NCI-H2081 treated with DMSO at 0.1 percent for 48 hours (cell line): ENCODE results near the gene PLEKHM3.
"Not testable (repeated sequence)": the region's sequence is repeated elsewhere in the genome, so short reads cannot be mapped to it uniquely, and the experiment has no call there.

Source experiments
- DNase-seq: peaks from one replicate; lab custom pipeline; 2025; lab: John Stamatoyannopoulos, UW

PLEKHM3 gene

DNA sequence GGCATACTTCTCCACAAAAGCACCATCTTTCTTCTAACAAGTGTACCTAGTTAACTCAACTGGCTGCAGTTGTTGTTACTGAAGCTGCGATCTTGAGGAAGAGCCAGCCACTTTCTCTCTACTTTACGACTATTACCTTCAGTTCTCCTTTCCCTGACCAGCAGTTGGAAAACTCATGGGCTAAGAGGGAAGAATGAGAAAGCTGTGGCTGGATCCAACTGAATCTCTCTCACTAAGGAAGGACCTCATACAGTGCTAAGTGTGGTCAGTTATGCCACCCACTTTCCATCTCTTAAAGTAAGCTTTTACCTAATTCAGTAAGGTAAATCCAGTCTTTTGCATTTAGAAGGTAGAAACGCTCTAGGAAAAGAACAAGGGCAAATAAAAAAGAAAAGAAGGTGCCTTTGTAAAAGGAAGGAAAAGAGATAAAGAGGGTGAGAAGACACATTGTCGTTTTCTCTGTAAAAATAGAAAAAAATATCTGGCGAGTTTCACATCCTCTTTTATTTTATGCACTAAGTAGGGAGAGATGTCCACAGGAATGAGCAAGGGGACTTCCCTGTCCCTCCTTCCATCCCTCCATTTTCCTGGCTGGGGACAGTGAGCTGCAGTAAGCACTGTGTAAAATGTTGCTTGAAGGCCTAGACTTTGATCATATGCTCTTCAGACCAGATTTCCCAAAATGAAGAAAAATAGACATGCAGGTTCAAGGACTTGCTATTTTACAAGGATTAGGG lies 73.4 kb downstream of the PLEKHM3 start:
- no peak for DNase-seq

- no peak for DNase-seq
Observed at GRCh38 chr2:207950761-207951114, 74.6 kb downstream of the PLEKHM3 start.

- DNase-seq: no peak
Observed at GRCh38 chr2:207950063-207950760, 75.1 kb downstream of the PLEKHM3 start.

DNA sequence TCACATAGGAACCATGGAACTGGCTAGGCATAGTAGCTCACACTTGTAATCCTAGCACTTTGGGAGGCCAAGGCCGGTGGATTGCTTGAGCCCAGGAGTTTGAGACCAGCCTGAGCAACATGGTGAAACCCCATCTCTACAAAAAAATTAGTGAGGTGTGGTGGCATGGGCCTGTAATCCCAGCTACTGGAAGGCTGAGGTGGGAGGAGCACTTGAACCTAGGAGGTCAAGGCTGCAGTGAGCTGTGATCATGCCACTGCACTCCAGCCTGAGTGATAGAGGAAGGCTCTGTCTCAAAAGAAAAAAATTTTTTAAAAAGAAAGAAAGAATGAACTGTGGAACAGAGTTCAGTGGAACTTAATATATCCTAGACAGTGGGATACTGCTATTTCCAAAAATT lies 76.1 kb downstream of the PLEKHM3 start:
- not testable (repeated sequence) for DNase-seq

DNA sequence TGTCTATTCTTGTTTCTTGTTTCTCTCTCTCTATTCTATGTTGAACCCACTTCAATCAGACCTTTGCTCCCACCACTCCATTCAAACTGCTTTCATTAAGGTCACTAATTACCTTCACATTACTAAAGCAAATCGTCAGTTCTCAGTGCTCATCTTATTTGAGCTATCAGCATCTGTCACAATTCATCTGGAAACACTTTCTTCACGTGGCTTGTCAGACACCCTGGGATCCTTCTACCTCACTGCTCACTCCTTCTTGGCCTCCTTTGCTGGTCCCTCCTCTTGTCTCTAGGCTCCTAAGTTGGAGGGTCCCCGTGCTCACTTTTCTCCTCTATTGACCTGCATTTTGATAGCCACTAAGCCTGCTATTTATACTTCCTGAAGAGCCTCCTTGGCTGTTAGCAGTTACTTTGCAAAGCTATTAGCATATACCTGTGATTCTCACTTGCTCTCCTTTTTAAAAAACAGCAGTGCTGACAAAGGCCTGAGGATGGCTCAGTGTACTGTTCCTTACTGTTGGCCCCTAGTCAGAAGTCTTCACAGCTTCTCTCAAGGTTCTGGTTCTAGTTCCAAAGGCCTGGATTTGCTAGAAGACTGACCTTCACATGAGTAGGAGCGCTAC lies 80.2 kb downstream of the PLEKHM3 start:
- no peak for DNase-seq

DNA sequence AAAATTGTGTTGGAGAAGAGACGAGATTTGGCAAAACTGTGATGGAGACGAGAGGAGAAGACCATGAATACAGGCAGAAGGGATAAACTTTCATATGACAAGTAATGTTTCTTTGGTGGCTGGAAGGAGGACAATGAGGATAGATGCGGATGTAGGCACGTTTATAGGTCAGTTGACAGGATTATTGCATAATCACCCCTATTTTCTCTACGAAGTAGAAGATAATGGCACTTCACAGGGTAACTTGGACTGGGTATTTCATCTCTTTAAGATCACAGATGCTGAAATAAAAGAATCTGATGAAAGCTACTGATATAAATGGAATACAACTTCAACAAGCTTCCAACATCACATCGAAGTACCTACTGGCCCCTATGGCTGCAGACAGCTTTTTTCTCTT lies 81.0 kb downstream of the PLEKHM3 start:
- DNase-seq: no peak

- DNase-seq: no peak
Observed at GRCh38 chr2:207939342-207940108, 85.8 kb downstream of the PLEKHM3 start.

DNA sequence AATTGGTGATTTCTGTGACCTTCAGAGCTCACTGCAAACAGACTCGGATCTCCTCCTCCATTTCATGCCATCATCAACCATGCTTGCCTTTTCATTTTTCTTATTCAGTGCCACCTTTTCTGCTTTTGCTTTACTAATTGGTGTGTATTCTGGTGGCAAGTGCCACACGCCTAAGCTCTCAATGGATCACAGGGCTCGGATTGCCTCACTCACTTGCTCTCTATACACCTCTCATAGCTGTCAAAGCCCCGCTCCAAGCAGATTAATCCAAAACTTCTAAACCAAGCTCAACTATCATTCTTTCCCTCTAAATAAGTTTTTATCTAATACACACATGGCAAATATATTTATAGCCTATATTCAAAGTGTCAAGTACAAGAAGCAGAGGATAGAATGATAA lies 86.4 kb downstream of the PLEKHM3 start:
- DNase-seq: no peak

GRCh38 chr2:207938415-207938814 lies 86.9 kb downstream of the PLEKHM3 start:
- DNase-seq: no peak

GRCh38 chr2:207937823-207938222 lies 87.5 kb downstream of the PLEKHM3 start:
- no peak for DNase-seq

DNA sequence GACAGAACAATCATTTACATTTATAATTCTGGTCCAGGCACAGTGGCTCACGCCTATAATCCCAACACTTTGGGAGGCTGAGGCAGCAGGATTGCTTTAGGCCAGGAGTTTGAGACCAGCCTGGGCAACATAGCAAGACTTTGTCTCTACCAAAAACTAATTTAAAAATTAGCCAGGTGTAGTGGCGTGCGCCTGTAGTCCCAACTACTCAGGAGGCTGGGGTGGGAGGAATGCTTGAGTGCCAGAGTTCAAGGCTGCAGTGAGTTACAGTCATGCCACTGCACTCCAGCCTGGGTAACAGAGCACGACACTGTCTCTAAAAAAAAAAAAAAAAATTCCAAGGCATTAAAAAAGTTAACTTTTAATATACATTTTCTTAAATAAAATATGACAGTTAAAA lies 88.1 kb downstream of the PLEKHM3 start:
- DNase-seq: no peak

DNA sequence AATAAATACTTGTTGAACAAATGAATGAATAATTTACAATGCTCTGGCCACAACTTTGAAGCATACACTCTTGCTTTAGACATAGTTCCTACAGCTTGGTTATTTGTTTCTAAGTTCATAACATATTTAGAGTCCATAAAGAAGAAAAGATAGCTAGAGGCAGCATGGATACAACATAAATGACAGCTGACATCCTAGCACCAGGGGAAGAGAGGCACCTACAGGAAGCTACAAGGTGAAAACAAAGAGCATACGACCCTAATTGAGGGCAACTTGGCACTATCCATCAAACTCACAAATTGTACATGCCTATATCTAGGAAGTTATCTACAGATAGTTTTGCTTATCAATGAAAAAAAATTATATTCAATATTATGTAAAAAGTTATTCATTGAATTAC lies 88.9 kb downstream of the PLEKHM3 start:
- no peak for DNase-seq

DNA sequence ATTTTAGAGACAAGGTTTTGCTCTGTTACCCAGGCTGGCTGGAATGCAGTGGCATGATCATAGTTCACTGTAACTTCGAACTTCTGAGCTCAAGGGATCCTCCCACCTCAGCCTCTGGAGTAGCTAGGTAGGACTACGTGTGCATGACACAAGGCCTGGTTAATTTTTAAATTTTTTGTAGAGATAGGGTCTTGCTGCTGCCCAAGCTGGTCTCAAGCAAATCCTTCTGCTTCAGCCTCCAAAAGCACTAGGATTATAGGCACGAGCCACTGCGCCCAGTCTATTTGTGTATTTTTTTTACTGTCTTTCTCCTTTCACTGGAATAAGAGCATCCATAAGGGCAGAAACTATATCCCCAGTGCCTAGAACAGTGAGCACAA lies 89.3 kb downstream of the PLEKHM3 start:
- no peak for DNase-seq

GRCh38 chr2:207935121-207935990 lies 90.0 kb downstream of the PLEKHM3 start:
- DNase-seq: no peak

GRCh38 chr2:207934720-207935119 lies 90.6 kb downstream of the PLEKHM3 start:
- DNase-seq: no peak

DNA sequence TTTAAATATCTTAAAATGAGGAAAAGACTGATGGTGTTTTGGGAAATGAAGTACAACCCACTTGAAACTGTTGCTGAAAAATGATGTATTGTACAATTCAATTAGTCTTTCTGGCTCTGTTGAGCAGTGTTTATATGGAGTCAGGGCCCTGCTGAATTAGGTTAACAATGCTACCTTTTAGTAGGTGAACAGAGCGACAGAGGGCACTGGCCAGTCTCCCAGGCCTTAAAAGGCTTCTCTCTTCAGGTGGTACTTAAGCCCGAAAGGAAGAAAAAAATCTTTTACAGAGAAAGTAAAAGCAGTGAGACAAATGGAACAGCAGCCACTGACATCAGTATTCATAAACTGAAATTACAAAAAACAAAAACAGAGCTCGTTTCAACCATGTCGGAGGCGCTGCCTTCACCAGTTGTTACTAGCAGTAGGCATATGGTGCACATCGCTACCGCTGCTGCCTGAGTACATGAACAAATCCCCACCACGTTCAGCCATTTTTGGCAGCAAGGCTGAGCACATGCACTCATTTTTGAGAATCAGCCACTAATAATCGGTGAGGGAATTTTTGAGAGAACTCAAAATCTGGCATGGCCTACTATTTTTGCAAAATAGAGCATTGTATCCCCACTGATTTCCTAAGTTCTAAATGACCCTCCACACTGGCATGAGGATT lies 91.8 kb downstream of the PLEKHM3 start:
- no peak for DNase-seq

DNA sequence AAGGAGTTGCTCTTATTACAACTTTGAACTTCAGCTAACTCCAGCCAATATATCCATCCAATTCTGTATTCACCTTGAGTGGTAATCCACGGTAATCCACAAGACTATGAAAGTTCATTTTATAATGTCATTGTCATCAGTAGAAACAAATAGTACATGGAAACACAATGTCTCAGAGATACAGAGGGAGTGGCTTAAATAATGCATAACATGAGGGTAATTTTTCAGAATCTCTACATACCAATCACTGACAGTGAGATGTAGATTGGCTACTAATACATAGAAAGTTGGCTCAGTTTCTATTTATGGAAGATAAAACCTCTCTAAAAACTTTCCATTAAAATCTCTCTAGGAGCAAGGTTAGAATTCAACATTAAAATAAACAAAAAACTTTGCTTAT lies 93.2 kb downstream of the PLEKHM3 start:
- DNase-seq: no peak

- peak; percentile 78 for DNase-seq
Observed at GRCh38 chr2:207930747-207931146, 94.6 kb downstream of the PLEKHM3 start.

- DNase-seq: no peak
Observed at GRCh38 chr2:207929923-207930322, 95.4 kb downstream of the PLEKHM3 start.

- no peak for DNase-seq
Observed at GRCh38 chr2:207928079-207928478, 97.2 kb downstream of the PLEKHM3 start.

- no peak for DNase-seq
Observed at GRCh38 chr2:207926989-207927300, 98.4 kb downstream of the PLEKHM3 start.
